Right cardiac atrium (tissue), 5 donors: ENCODE measurements around the gene TCIRG1. TPM values are rescaled to one million over a fixed set of nuclear protein-coding genes. Genes with fewer than 3 reads are reported as not detected.

Source experiments
- ATAC-seq, 2 donors: fragments of 200-7000 bp; cut with Tn5 transposase; one replicate each; pipeline versions ENCODE4 v1.8.0 to v1.9.1; 2020; ENCODE audit warnings: moderate library complexity in 2 of 2, mild to moderate bottlenecking in 1 of 2
- DNase-seq, 3 donors: peaks; one replicate each; pipeline ENCODE4 v3.0.0-alpha.2; 2020
- H3K27ac ChIP-seq: one replicate; pipeline ENCODE4 v1.5.1; 2013; ENCODE audit warnings: mild to moderate bottlenecking, low read length, control low read depth, moderate library complexity
- H3K27me3 ChIP-seq: one replicate; pipeline ENCODE4 v1.6.1; 2013; ENCODE audit not compliant: control insufficient read depth, insufficient read depth
- H3K4me1 ChIP-seq: one replicate; pipeline ENCODE4 v1.6.1; 2013; ENCODE audit warnings: low read length; ENCODE audit not compliant: control insufficient read depth, insufficient read depth
- H3K4me3 ChIP-seq: one replicate; pipeline ENCODE4 v1.5.1; 2013; ENCODE audit warnings: low read length, control low read depth
- H3K9me3 ChIP-seq: one replicate; pipeline ENCODE4 v1.6.1; 2013; ENCODE audit warnings: low read length; ENCODE audit not compliant: control insufficient read depth
- WGBS: extraction: QIAGEN DNeasy Blood & Tissue Kit; methylation state at CpG from one replicate; pipeline ENCODE4 v1.1.7; 2013; 5-methylcytosine and 5-hydroxymethylcytosine counted together
- intact Hi-C, 4 donors: fragments of 100-400 bp; cut with DNase I; formaldehyde crosslinking; loops; one replicate each; pipeline versions ENCODE4 v1.11.0 to v1.14.0; 2022 to 2023
- polyA plus RNA-seq: library from polyadenylated mRNA; stranded (reverse); fragments of 200-250 nt; gene quantifications from one replicate; pipeline ENCODE4 v1.2.3, GENCODE V29; 2013
- total RNA-seq, 4 donors: library from RNA; stranded (reverse); fragmentation: NEBNext Ultra II Directional; extraction: Animal tissue kit (Norgen Biotek cat#: 25700); gene quantifications; one replicate each; pipeline ENCODE4 v1.2.1, GENCODE V29; 2021
- donor health status: healthy with polysubstance abuse.
- donor health status: DM: no; HTN: yes; CAD: no.
- donor health status: DM: no; HTN: no; CAD: no.
- donor health status: DM: no; HTN: yes; CAD: no; lungs with severe emphysema.
- donor health status: DM: yes; HTN: yes; CAD: no.

Gene TCIRG1
- total and polyA plus RNA-seq, 5 donors, result 23.4 to 40.2 (median 38.3) TPM

- DNase-seq, result peak in 2 of 3 donors; percentile 64 to 68
- H3K4me1 ChIP-seq, result peaks cover 9% of the 10 kb centered on the region
- H3K9me3 ChIP-seq, result no peaks in the 10 kb centered on the region
- H3K4me3 ChIP-seq, result no peak overlapping the region
- peak overlapping the region; percentile 70 for H3K27ac ChIP-seq
- ATAC-seq, result no peak
- H3K27me3 ChIP-seq, result no peaks in the 10 kb centered on the region
- intact Hi-C loops, result loop anchor here in 1 of 4 donors (10.0 kb wide), 1 partner anchor 282 kb away; the partner anchor contains the start of gene LRP5
- WGBS, result 87% methylated on average over 29 of the region's 29 CpGs
Observed at GRCh38 chr11:68032997-68033707, 5.7 kb upstream of the TCIRG1 start.

DNA sequence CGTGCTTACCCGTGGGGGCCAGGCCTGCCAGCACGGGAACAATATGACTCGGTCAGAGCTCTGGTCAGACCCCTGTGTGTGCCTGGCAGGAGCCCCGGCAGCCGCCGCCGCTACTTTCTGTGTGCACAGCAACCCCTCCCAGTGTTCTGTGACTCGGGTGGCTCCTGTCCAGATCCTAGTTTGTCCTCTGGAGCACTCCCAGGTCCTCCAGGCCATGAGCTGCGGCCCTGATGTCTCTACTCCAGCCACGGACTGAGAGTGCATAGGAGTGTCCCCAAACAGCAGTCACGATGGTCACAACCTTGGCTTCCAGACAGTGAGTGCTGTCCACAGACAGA, 5.1 kb upstream of the TCIRG1 start:
- H3K9me3 ChIP-seq, result no peaks in the 10 kb centered on the region
- WGBS, result 51% methylated on average over 12 of the region's 12 CpGs
- H3K4me1 ChIP-seq, result peaks cover 13% of the 10 kb centered on the region
- peak; percentile 13 to 15 for ATAC-seq
- H3K27me3 ChIP-seq, result no peaks in the 10 kb centered on the region
- peak overlapping the region; percentile 70 for H3K27ac ChIP-seq
- DNase-seq, result peak; percentile 67 to 85 (median 84)
- intact Hi-C loops, result loop anchor here in 1 of 4 donors (10.0 kb wide), 1 partner anchor 281 kb away; the partner anchor contains the start of gene LRP5
- no peak overlapping the region for H3K4me3 ChIP-seq

- 87% methylated on average over 13 of the region's 13 CpGs for WGBS
- DNase-seq, result peak in 2 of 3 donors; percentile 30 to 40
- H3K27me3 ChIP-seq, result no peaks in the 10 kb centered on the region
- no peak overlapping the region for H3K27ac ChIP-seq
- no peaks in the 10 kb centered on the region for H3K9me3 ChIP-seq
- intact Hi-C loops, result loop anchor here in 2 of 4 donors (5.0 to 10.0 kb wide), 2 partner anchors 82 to 279 kb away; partner anchors contain the start of gene LRP5 (in 1 of the 2)
- no peak overlapping the region for H3K4me3 ChIP-seq
- no peak for ATAC-seq
- peaks cover 13% of the 10 kb centered on the region for H3K4me1 ChIP-seq
Observed at GRCh38 chr11:68035266-68035876, 3.5 kb upstream of the TCIRG1 start.

GRCh38 chr11:68036141-68036716, 2.6 kb upstream of the TCIRG1 start:
- DNase-seq, result peak; percentile 45 to 73 (median 72)
- intact Hi-C loops, result loop anchor here in 2 of 4 donors (5.0 to 10.0 kb wide), 2 partner anchors 81 to 279 kb away; partner anchors contain the start of gene LRP5 (in 1 of the 2)

GRCh38 chr11:68036717-68037239, 2.0 kb upstream of the TCIRG1 start:
- DNase-seq (peak; percentile 68 to 88 (median 88)), ATAC-seq (peak in 1 of 2 donors; percentile 21)
- Histone ChIP-seq H3K9me3 (no peaks in the 10 kb centered on the region), H3K27ac (peak overlapping the region; percentile 64), H3K27me3 (no peaks in the 10 kb centered on the region), H3K4me1 (peaks cover 11% of the 10 kb centered on the region), H3K4me3 (no peak overlapping the region)
- 48% methylated on average over 14 of the region's 14 CpGs for WGBS
- intact Hi-C loops, result loop anchor here in 2 of 4 donors (5.0 to 10.0 kb wide), 2 partner anchors 81 to 278 kb away; partner anchors contain the start of gene LRP5 (in 1 of the 2)

More at GRCh38 chr11:68036141-68036716, 2.6 kb upstream of the TCIRG1 start:
- H3K27ac ChIP-seq, result peak overlapping the region; percentile 64
- H3K9me3 ChIP-seq, result no peaks in the 10 kb centered on the region
- H3K4me1 ChIP-seq, result peaks cover 13% of the 10 kb centered on the region
- ATAC-seq, result no peak
- H3K4me3 ChIP-seq, result no peak overlapping the region
- 77% methylated on average over 27 of the region's 27 CpGs for WGBS
- no peaks in the 10 kb centered on the region for H3K27me3 ChIP-seq

DNA sequence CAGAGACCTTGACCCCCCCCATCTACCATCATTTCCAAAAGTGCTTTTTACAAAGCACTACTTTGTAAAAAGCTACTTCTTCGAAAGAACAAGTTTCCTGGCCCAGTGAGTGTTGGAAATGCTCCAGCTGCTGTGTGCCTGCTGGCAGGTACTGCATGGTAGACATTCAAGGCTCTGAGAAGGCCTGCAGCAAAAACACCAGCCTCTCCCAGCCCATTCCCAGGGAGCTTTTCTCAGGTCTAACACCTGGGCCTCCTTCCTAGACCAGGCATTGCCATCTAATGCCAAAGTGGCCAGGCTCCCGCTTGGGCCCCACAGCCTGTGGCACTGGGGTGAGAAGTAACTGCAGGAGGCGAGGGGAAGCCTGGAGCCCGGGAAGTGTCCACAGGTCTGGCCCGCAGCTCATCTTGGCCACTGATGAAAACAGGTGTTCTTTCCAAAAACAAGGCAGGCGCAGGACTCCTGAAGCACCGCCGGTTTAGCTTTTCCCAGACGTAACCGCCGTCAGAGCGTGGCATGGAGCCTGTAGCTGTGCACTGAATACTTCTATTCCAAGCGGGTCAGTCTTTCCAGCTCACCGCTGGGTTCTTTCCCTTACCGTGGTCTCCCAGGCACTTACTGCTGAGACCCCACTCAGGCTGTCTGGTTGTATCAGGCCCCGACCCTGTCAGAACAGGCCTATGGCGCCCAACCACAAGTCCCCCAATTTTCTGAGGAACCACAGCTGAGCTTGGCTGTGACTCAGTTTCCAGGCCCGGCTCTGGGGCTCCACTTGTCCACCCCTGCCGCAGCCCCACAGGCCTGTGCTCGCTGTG, 1.2 kb upstream of the TCIRG1 start:
- intact Hi-C loops, result loop anchor here in 2 of 4 donors (5.0 to 10.0 kb wide), 2 partner anchors 80 to 277 kb away; partner anchors contain the start of gene LRP5 (in 1 of the 2)
- Histone ChIP-seq H3K27me3 (no peaks in the 10 kb centered on the region), H3K4me1 (peaks cover 11% of the 10 kb centered on the region), H3K27ac (peak overlapping the region; percentile 64), H3K4me3 (no peak overlapping the region), H3K9me3 (no peaks in the 10 kb centered on the region)
- ATAC-seq, result no peak
- peak; percentile 18 to 52 (median 49) for DNase-seq
- 84% methylated on average over 20 of the region's 20 CpGs for WGBS

GRCh38 chr11:68038226-68038717, 553 bp upstream of the TCIRG1 start:
- peak overlapping the region; percentile 73 for H3K4me3 ChIP-seq
- H3K27ac ChIP-seq, result peak overlapping the region; percentile 82
- ATAC-seq, result peak in 1 of 2 donors; percentile 5
- H3K27me3 ChIP-seq, result no peaks in the 10 kb centered on the region
- intact Hi-C loops, result loop anchor here in 2 of 4 donors (5.0 to 10.0 kb wide), 2 partner anchors 79 to 277 kb away; partner anchors contain the start of gene LRP5 (in 1 of the 2)
- no peaks in the 10 kb centered on the region for H3K9me3 ChIP-seq
- peak in 2 of 3 donors; percentile 56 to 75 for DNase-seq
- WGBS, result 27% methylated on average over 13 of the region's 13 CpGs
- H3K4me1 ChIP-seq, result peaks cover 11% of the 10 kb centered on the region

- H3K4me3 ChIP-seq, result peak overlapping the region; percentile 73
- DNase-seq, result peak; percentile 30 to 75 (median 69)
- no peak for ATAC-seq
- no peaks in the 10 kb centered on the region for H3K27me3 ChIP-seq
- peak overlapping the region; percentile 83 for H3K27ac ChIP-seq
- intact Hi-C loops, result loop anchor here in 2 of 4 donors (5.0 to 10.0 kb wide), 2 partner anchors 78 to 275 kb away; partner anchors contain the start of gene LRP5 (in 1 of the 2)
- no peaks in the 10 kb centered on the region for H3K9me3 ChIP-seq
- WGBS, result 34% methylated on average over 10 of the region's 10 CpGs
- peaks cover 11% of the 10 kb centered on the region for H3K4me1 ChIP-seq
Observed at GRCh38 chr11:68039526-68040086, 781 bp downstream of the TCIRG1 start.

DNA sequence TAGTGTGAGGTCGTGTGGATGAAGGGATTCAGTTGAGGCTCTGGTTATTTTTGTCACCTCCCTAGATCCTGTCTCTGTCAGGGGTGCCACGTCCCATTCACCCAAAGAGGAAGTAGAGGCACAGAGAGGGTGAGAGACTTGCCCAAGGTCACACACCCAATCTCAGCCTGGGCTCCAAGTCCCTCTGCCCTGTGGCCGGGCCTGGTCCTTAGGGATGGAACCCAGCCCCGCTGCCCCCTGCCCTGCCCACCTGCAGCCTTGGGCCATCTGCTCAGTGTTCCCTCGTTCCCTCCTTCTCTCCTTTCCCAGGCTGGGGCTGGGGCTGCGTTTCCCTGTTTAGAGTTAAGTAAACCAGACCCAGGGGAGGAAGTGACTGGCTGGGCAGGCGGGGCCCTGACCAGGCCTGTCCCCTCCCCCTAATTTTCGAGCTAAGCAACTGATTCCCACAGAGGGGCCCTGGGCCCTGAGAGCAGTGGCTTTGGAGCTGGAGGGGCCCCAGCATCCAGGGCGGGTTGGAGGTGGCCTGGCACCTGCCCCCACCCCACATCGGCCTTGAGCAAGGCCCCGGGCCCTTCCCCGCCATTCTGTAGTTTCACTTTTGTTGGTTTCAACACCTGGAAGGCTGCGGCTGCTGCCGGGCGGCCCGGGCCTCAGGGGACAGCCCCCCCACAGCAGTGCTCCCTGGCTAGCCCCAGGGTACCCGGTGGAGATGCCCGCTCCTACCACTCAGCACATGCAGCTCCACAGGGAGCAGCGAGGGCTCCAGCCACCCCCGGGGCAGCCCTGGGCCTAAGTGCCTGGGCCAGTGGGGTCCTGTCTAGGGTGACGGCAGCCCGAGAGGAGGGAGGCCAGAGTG, 1.5 kb downstream of the TCIRG1 start:
- H3K4me1 ChIP-seq, result peaks cover 11% of the 10 kb centered on the region
- peak; percentile 16 to 49 for ATAC-seq

More for the DNA sequence above, 1.5 kb downstream of the TCIRG1 start:
- WGBS, result 23% methylated on average over 22 of the region's 22 CpGs
- Histone ChIP-seq H3K9me3 (no peaks in the 10 kb centered on the region), H3K27me3 (no peaks in the 10 kb centered on the region), H3K27ac (peak overlapping the region; percentile 83), H3K4me3 (peak overlapping the region; percentile 73)
- peak; percentile 73 to 88 (median 87) for DNase-seq
- intact Hi-C loops, result no loop called here
